Common myeloid progenitor, CD34-positive (primary cell): ENCODE measurements around the gene SH2D5.

Source experiments
- CTCF ChIA-PET: fragments of 350-600 bp; sonication (Branson Sonifier 250); formaldehyde crosslinking; loops from one replicate; lab custom pipeline; 2021; ENCODE audit warnings: antibody characterized with exemption; lab: Charles Lee
- POLR2A ChIA-PET: fragments of 350-600 bp; sonication (Branson Sonifier 250); formaldehyde crosslinking; loops from one replicate; lab custom pipeline; 2021; ENCODE audit warnings: antibody characterized with exemption; lab: Charles Lee
- DNase-seq, 3 donors: peaks; one replicate each; pipeline versions ENCODE4 v3.0.0 to v3.0.0-alpha.2; 2013
- H3K27ac ChIP-seq, 2 experiments: 1 replicate in 1 of 2; 2 replicates in 1 of 2; pipeline ENCODE4 v1.7.0; 2013; ENCODE audit warnings: inconsistent platforms in 2 of 2, low read length in 2 of 2, mild to moderate bottlenecking in 2 of 2, low read depth in 1 of 2, moderate library complexity in 1 of 2; ENCODE audit not compliant: severe bottlenecking in 2 of 2, insufficient read depth in 1 of 2, poor library complexity in 1 of 2
- H3K27me3 ChIP-seq, 5 experiments: replicated peaks in 2 of 5; 1 replicate in 3 of 5; 2 replicates in 2 of 5; pipeline versions ENCODE4 v1.6.1 to v1.7.0; 2013; ENCODE audit warnings: low read length in 4 of 5, mild to moderate bottlenecking in 2 of 5, moderate library complexity in 2 of 5, inconsistent platforms in 1 of 5; ENCODE audit not compliant: insufficient read depth in 5 of 5, control insufficient read depth in 4 of 5
- H3K36me3 ChIP-seq, 4 experiments: 1 replicate in 2 of 4; 2 replicates in 2 of 4; pipeline versions ENCODE4 v1.6.1 to v1.7.0; 2013; ENCODE audit warnings: low read length in 3 of 4, control low read depth in 1 of 4, mild to moderate bottlenecking in 1 of 4; ENCODE audit not compliant: control insufficient read depth in 4 of 4, insufficient read depth in 4 of 4
- H3K4me1 ChIP-seq, 4 experiments: 1 replicate in 3 of 4; 2 replicates in 1 of 4; pipeline versions ENCODE4 v1.6.1 to v1.7.1; 2013; ENCODE audit warnings: low read length in 3 of 4, mild to moderate bottlenecking in 3 of 4, control low read depth in 1 of 4, inconsistent platforms in 1 of 4, moderate library complexity in 1 of 4; ENCODE audit not compliant: control insufficient read depth in 4 of 4, insufficient read depth in 4 of 4; ENCODE audit errors: control extremely low read depth in 1 of 4
- H3K4me3 ChIP-seq, 7 experiments: 1 replicate in 4 of 7; 2 replicates in 3 of 7; pipeline versions ENCODE4 v1.5.1 to v1.7.0; 2013; ENCODE audit warnings: mild to moderate bottlenecking in 7 of 7, low read length in 6 of 7, moderate library complexity in 6 of 7, inconsistent platforms in 2 of 7, low read depth in 2 of 7, control low read depth in 1 of 7; ENCODE audit not compliant: insufficient read depth in 4 of 7, control insufficient read depth in 1 of 7; ENCODE audit errors: extremely low read depth in 1 of 7
- H3K9me3 ChIP-seq, 5 experiments: 1 replicate in 4 of 5; 2 replicates in 1 of 5; pipeline versions ENCODE4 v1.6.1 to v1.7.1; 2013; ENCODE audit warnings: low read length in 4 of 5, mild to moderate bottlenecking in 2 of 5, inconsistent platforms in 1 of 5, low read depth in 1 of 5, moderate library complexity in 1 of 5; ENCODE audit not compliant: control insufficient read depth in 4 of 5, insufficient read depth in 2 of 5; ENCODE audit errors: control extremely low read depth in 1 of 5
- WGBS: methylation state at CpG from one replicate; pipeline ENCODE4 v1.1.5; 2013; ENCODE audit not compliant: insufficient coverage; 5-methylcytosine and 5-hydroxymethylcytosine counted together

The SH2D5 gene

DNA sequence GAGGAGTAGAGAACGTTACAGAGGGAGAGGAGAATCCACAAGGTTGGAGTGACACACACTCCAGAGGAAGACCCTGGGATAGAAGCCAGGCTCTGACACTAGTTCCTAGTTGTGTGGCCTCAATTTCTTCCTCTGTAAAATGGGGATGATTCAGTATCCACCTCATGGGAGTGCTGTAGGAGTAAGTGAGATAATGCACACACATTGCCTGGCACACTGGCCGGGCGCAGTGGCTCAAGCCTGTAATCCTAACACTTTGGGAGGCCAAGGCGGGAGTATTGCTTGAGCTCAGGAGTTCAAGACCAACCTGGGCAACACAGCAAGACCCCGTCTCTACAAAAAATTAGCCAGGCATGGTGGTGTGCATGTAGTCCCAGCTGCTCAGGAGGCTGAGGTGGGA, 23.6 kb downstream of the SH2D5 start:
- POLR2A ChIA-PET, result no interaction called here
- Histone ChIP-seq H3K27ac (no peak overlapping the region), H3K4me1 (no peaks in the 10 kb centered on the region), H3K27me3 (no peaks in the 10 kb centered on the region), H3K9me3 (no peaks in the 10 kb centered on the region), H3K4me3 (no peak overlapping the region), H3K36me3 (no peaks in the 10 kb centered on the region)
- DNase-seq, result no peak
- CTCF ChIA-PET, result interaction anchor here (0.8 to 1.1 kb wide), 3 partner anchors 12 to 79 kb away, joined by 3 to 5 read pairs (median 4); partner anchors contain the start of gene HP1BP3
- WGBS, result 100% methylated on average over 4 of the region's 5 CpGs

DNA sequence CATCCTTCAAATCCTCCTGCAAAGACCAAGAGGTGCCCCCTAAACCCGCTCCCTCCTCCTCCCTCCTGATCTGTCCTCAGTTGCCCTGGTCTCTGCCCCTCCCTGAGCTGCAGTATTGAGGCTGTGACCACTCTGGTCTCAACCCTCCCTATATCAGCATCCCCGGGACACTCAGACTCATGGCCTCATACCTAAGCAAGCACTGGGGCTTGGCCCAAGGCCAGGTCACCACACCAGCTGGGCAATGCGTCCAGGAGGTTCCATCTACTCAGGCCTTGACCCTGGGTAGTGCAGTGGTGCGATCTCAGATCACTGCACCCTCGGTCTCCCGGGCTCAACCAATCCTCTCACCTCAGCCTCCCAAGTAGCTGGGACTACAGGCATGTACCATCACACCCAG, 24.4 kb downstream of the SH2D5 start:
- ChIA-PET POLR2A (no interaction called here), CTCF (interaction anchor here (0.8 to 1.4 kb wide), 5 partner anchors 11 to 80 kb away, joined by 3 to 5 read pairs (median 4); partner anchors contain the start of gene HP1BP3)
- Histone ChIP-seq H3K27me3 (no peaks in the 10 kb centered on the region), H3K36me3 (no peaks in the 10 kb centered on the region), H3K27ac (no peak overlapping the region), H3K4me1 (no peaks in the 10 kb centered on the region), H3K4me3 (no peak overlapping the region), H3K9me3 (no peaks in the 10 kb centered on the region)
- DNase-seq, result no peak
- WGBS, result 94% methylated on average over 5 of the region's 6 CpGs

DNA sequence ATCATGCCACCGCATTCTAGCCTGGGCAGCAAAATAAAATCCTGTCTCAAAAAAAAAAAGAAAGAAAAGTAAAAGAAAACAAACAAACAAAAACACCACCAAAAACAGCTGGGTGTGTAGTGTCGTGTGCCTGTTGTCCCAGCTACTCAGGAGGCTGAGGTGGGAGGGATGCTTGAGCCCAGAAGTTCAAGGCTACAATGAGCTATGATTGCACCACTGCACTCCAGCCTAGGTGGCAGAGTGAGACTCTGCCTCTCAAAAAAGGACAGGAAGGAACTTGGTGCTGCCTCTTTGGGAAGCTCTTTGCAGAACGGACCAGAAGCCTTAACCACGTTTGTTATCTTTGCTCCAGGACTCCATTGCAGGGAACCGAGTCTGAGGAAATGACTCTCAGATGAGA, 25.7 kb downstream of the SH2D5 start:
- Histone ChIP-seq H3K9me3 (no peaks in the 10 kb centered on the region), H3K36me3 (no peaks in the 10 kb centered on the region), H3K4me3 (no peak overlapping the region), H3K4me1 (no peaks in the 10 kb centered on the region), H3K27ac (no peak overlapping the region), H3K27me3 (no peaks in the 10 kb centered on the region)
- no peak for DNase-seq
- WGBS, result 2% methylated on average over 3 of the region's 5 CpGs
- ChIA-PET POLR2A (no interaction called here), CTCF (interaction anchor here (0.7 to 1.4 kb wide), 4 partner anchors 14 to 477 kb away, joined by 3 to 5 read pairs (median 3); no protein-coding TSS in a partner anchor)

DNA sequence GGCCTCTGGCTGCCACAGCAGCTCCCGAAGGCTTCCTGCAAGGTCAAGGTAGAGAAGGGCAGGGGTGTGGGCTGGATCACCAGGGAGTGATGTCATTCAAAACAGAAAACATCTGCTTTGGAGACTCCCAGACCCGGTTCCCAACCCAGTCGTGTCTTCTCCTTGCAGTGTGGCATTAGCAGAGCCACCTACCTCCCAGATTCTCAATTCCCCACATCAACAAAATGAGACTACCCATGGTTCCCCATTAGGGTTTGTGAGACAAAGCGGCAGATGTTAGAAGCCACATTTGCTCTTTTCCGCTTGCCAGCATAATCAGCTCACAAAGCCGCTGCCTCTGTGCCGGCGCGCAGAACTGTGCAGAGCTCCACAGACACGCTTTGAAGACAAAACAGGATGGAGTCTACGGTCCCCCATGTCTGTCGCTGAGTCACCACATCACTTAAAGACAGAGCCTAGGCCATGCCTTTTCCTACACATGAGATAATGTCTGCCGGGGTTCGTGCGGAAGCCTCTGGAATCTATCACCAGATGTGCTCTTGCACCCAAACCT, 27.2 kb downstream of the SH2D5 start:
- 86% methylated on average over 14 of the region's 15 CpGs for WGBS
- DNase-seq, result no peak
- Histone ChIP-seq H3K4me3 (no peak overlapping the region), H3K27ac (no peak overlapping the region), H3K27me3 (no peaks in the 10 kb centered on the region), H3K36me3 (no peaks in the 10 kb centered on the region), H3K4me1 (no peaks in the 10 kb centered on the region), H3K9me3 (no peaks in the 10 kb centered on the region)
- POLR2A ChIA-PET, result no interaction called here
- CTCF ChIA-PET, result interaction anchor here (1.6 kb wide), 1 partner anchor 10 kb away, joined by 5 read pairs; no protein-coding TSS in a partner anchor

DNA sequence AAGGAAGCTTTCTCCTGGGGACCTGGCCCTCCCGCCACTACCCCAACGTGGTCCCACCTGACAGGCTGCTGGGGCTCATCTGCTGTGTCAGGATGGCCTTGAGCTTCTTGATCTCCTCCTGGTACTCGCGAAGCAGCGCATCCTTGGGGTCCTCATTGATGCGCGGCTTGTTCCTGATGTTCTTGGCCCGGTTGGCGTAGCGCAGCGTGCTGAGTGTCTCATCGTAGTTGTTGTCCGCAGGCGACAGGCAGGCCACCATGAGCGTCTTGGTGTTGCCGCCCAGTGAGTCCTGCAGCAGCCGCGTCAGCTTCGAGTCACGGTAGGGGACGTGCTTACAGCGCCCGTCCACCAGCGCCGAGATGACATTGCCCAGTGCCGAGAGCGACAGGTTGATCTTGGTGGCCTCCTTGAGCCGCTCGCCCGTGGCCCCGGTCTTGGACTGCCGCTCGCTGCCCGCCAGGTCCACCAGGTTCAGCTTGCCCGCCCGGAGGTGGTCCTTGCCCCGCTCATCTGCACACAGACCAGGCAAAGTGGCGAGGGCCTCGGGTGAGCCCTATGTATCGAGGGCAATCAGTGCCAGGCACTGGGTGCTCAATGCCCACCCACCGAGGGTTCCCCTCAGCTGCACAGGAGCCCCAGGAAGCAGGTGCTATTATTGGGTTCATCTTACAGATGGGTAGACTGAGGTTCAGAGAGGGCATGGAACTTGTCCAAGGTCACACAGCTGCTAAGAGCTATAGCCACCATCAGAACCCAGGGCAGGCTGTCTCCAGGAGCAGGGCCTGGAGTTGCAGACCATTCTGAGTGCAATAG, 27.9 kb downstream of the SH2D5 start:
- 96% methylated on average over 38 of the region's 41 CpGs for WGBS
- ChIA-PET CTCF (interaction anchor here (1.0 to 1.6 kb wide), 2 partner anchors 10 to 11 kb away, joined by 3 to 5 read pairs; no protein-coding TSS in a partner anchor), POLR2A (no interaction called here)
- no peak overlapping the region for H3K4me3 ChIP-seq
- DNase-seq, result no peak
- no peak overlapping the region for H3K27ac ChIP-seq
- H3K9me3 ChIP-seq, result no peaks in the 10 kb centered on the region
- no peaks in the 10 kb centered on the region for H3K36me3 ChIP-seq
- no peaks in the 10 kb centered on the region for H3K4me1 ChIP-seq
- H3K27me3 ChIP-seq, result no peaks in the 10 kb centered on the region

DNA sequence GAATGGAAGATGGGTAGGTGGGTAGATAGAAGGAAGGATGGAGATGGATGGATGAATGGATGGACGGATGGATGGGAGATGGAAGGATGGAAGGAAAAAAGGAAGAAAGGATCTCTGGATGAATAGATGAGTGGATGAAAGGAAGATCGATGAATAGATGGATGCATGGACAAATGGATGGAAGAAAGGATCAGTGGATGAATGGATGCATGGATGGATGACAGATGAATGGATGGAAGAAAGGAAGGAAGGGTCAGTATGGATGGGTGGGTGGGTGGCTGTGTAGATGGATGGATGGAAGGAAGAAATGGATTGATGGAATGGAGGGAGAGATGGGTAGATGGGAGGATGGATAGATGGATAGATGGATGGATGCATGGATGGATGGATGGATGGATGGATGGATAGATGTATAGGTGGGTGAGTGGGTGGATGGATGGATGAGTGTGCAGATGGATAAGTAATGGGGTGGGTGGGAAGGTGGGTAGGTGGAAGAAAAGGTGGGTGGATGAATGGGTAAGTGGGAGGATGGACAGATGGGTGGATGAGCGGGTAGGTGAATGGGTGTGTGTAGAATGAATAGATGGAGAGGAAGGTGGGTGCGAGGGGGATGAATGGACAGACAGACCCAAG, 29.3 kb downstream of the SH2D5 start:
- no peaks in the 10 kb centered on the region for H3K9me3 ChIP-seq
- ChIA-PET CTCF (no interaction called here), POLR2A (no interaction called here)
- no peaks in the 10 kb centered on the region for H3K4me1 ChIP-seq
- WGBS, result 50% methylated on average over 2 of the region's 4 CpGs
- no peak for DNase-seq
- H3K36me3 ChIP-seq, result no peaks in the 10 kb centered on the region
- no peaks in the 10 kb centered on the region for H3K27me3 ChIP-seq
- no peak overlapping the region for H3K27ac ChIP-seq
- no peak overlapping the region for H3K4me3 ChIP-seq
